Fibroblast of mammary gland (primary cell): ENCODE results near the gene WFS1.
A peak's percentile ranks its signal among the peaks of the same experiment; 100 is the strongest.

Experiments used
- DNase-seq: peaks from one replicate; pipeline ENCODE4 v3.0.0-alpha.2; 2010; ENCODE audit warnings: low read depth
- H3K4me3 ChIP-seq: 2 replicates; pipeline ENCODE4 v1.5.1; 2011; ENCODE audit warnings: low read depth, mild to moderate bottlenecking, low read length, moderate library complexity; ENCODE audit not compliant: control insufficient read depth
- TF ChIP-seq, protein P1 (sequence below): conservative IDR thresholded peaks from 2 replicates; pipeline ENCODE4 v1.5.1; 2011; ENCODE audit warnings: low read depth, low read length, inconsistent platforms; ENCODE audit not compliant: control insufficient read depth, insufficient read depth

Gene WFS1, protein sequence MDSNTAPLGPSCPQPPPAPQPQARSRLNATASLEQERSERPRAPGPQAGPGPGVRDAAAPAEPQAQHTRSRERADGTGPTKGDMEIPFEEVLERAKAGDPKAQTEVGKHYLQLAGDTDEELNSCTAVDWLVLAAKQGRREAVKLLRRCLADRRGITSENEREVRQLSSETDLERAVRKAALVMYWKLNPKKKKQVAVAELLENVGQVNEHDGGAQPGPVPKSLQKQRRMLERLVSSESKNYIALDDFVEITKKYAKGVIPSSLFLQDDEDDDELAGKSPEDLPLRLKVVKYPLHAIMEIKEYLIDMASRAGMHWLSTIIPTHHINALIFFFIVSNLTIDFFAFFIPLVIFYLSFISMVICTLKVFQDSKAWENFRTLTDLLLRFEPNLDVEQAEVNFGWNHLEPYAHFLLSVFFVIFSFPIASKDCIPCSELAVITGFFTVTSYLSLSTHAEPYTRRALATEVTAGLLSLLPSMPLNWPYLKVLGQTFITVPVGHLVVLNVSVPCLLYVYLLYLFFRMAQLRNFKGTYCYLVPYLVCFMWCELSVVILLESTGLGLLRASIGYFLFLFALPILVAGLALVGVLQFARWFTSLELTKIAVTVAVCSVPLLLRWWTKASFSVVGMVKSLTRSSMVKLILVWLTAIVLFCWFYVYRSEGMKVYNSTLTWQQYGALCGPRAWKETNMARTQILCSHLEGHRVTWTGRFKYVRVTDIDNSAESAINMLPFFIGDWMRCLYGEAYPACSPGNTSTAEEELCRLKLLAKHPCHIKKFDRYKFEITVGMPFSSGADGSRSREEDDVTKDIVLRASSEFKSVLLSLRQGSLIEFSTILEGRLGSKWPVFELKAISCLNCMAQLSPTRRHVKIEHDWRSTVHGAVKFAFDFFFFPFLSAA

DNA sequence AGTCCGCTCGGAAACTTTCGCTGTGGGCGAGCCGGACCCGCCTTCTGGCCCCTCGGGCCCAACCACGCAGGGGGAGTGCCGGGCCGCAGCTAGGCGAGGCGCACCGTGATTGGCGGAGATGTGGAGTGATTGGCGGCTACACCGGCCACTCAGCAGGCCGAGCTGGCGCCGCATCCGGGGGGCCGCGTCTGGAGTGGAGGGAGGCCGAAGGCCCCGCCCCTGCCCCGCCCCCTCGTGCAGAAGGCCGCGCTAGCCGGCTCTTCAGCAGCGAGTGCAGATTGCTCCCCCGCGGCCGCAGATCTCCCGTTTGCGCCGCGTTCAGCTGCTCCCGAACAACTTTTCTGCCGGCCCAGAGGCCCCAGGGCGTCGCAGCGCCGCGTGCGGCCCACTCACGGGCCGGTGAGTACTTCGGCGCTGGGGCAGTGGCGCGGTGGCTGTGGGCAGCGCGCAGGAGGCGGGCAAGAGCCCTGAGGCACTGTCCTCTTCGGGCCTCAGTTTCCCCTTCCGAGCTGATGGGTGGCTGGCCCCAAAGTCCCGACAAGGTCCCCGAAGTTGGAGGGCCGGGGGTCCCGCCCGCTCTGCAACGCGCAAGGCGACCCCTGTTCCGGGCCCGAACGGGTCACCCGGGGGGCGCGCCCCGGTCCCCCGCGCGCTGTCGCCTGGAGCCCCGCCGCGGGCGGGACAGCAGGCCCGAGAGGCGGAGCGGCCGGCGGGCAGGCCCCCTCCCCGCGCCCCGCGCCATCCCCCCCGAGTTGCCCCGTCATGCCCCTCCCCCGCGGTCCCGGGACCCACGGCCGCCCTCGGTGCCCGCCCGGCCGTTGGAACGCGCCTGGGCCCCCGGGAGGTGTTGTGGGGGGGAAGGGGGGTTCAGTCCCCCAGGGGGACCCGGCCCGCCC is at the start of gene WFS1:
Gene WFS1 (plus strand): TSS at position 235 of the 896 bp plus-strand sequence. CDS start 7,606 bp downstream, outside the sequence.
- peak within 1 kb of the TSS; percentile 63 for H3K4me3 ChIP-seq
- TF ChIP-seq, protein P1, sequence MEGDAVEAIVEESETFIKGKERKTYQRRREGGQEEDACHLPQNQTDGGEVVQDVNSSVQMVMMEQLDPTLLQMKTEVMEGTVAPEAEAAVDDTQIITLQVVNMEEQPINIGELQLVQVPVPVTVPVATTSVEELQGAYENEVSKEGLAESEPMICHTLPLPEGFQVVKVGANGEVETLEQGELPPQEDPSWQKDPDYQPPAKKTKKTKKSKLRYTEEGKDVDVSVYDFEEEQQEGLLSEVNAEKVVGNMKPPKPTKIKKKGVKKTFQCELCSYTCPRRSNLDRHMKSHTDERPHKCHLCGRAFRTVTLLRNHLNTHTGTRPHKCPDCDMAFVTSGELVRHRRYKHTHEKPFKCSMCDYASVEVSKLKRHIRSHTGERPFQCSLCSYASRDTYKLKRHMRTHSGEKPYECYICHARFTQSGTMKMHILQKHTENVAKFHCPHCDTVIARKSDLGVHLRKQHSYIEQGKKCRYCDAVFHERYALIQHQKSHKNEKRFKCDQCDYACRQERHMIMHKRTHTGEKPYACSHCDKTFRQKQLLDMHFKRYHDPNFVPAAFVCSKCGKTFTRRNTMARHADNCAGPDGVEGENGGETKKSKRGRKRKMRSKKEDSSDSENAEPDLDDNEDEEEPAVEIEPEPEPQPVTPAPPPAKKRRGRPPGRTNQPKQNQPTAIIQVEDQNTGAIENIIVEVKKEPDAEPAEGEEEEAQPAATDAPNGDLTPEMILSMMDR = no peak
- DNase-seq = peak; percentile 96

DNA sequence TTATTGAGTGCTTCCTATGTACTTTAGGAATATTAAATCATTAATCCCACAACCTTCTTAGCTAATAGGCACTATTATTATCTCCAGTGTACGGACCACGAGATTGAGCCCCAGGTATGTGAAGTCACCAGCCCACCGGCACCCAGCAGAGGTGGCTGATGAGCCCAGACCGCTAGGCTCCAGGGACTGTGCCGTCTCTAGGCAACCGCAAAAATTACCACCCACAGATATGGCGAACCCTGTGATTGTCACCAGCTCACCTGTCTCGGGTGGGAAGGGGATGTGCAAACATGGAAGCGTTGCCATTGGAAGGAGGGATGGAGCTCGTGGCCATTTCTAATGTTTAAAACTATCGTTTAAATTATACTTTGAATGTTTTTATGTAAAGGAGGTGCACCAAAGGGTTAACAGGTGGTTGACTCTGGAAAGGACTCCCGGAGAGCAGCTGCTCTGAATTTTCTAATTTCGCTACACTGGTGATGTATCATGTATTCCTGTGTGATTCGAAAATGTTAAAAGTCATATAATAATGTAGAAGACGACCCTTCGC is 48.3 kb upstream of the WFS1 start:
- no peak for DNase-seq
- TF ChIP-seq, protein P1 = no peak
- H3K4me3 ChIP-seq = no peak overlapping the region

DNA sequence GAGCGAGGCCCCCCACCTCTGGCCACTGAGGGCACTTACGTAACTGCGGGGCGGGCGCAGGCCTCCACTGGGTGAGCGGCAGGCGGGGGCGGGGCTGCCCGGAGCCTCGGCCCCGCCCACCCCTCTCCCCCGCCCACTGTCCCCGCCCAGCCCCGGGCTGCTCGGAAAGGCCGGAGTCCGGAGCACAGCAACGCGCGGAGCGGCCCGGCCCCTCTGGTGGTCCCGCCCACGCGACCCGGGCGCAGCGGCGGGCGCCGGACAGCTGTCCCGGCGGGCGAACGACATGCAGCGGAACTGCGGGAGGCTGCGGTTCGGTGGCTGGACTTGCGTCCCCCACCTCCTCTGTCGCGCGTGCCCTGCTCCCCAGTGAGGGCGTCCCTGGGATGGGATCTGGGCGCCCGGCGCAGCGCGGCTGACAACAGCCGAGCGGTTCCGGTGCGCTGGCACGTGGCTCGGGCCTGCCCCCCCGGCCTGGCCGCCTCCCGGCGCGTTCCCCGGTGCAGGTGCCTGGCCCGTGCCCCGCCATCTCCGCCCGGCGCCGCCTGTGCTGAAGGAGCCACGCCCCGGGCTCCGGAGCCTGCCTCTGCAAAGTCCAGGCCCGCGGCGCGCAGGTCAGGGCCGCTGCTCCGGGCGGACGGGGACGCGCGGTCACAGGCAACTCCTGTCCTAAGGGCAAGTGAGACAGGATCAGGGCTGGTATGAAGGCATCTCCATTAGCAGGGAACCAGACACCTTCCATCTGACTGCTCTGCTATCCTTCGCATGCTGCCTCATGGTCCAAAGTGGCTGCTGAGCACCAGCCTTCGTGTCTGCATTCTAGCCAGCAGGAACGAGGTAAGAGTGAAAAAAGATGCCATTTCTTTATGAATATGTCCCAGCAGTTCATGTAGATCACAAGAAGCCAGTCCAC is 47.5 kb upstream of the WFS1 start:
- DNase-seq = peak; percentile 14
- no peak overlapping the region for H3K4me3 ChIP-seq
- TF ChIP-seq, protein P1 = no peak

DNA sequence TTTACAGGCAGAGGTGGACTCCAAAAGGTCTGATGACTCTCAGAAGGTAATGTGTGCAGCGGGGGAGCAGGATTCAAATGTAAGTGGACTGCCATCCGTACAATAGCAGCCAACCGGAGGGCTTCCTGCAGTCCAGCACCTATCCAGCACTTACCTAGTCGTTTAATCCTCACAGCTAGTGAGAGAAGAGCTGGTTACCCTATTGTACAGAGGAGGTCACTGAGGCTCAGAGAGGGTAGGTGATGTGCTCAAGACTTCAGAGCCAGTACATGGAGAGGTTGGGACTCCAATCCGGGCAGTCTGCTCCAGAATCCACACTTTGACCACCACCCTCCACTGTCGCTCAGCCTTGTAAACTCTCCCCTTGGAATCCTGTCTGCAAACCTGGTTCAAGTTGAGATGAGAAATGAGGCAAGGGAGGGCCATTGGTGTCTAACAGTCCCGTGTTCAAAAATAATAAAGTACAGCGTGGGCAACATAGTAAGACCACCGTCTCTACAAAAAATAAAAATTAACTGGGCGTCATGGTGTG is 46.8 kb upstream of the WFS1 start:
- TF ChIP-seq, protein P1 = no peak
- peak; percentile 13 for DNase-seq
- no peak overlapping the region for H3K4me3 ChIP-seq

DNA sequence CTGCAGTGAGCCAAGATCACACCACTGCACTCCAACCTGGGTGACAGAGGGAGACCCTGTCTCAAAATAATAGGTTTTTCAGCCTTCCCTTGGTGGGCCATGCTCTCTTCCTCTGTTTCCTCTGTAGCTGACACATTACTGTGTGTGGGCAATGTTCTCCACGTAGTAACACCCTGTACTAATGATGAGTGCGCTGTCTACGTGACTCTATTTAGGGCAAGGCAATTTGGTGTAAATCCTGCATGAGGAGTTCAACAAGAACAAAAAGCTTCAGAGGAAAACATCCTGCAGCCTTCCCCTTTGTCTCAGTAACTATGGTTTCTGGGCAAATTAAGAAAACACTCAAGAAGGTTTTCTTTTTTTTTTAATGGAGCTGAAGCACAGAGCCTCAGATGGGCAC is 44.9 kb upstream of the WFS1 start:
- no peak for DNase-seq
- TF ChIP-seq, protein P1 = no peak
- no peak overlapping the region for H3K4me3 ChIP-seq
